Thyroid gland (tissue), 4 donors: ENCODE measurements around the gene ZNF175.

Experiments used
- POLR2A ChIP-seq, 2 donors: fragments of 450-650 bp; IDR thresholded peaks; one replicate each; pipeline ENCODE4 v1.6.1; 2017; ENCODE audit warnings: antibody characterized with exemption in 2 of 2, mild to moderate bottlenecking in 2 of 2, moderate library complexity in 1 of 2
- TF ChIP-seq, protein P1 (sequence below), 6 experiments: fragments of 200-600 bp in 3 of 6; fragments of 450-650 bp in 3 of 6; sonication (generic) in 3 of 6; IDR thresholded peaks; one replicate each; pipeline ENCODE4 v1.5.1; 2016 to 2019; ENCODE audit warnings: antibody characterized with exemption in 6 of 6, mild to moderate bottlenecking in 2 of 6, inconsistent platforms in 1 of 6, moderate library complexity in 1 of 6

DNA sequence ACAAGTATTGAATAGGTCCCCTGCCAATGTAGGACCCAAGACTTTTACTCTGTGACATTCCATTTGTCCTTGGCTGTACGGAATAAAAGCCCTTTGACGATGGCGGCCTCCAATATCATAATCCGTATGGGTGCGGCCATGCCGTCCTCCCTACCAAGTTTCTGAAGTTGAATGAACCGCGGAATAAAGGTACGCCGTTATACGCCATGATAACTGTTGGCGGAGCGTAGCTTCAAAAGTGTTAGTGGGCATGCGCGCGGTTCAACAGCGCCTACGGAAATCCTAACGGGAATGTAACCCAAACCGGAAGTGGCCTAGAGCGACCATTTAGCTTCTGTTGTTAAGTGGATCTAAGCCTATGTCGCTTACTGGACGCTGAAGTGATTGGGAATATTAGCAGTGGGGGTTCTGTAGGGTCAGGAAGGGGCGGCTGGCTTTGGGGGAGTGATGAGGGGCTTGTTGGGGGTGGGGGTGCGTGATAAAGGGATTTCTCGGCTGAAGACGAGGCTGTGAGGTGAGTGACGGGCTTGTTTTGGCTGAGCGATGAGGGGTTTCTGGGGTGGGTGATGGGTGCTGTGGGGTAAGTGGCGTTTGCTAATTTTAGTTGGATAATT is at the start of gene ZNF175:
- TF ChIP-seq, protein P1, sequence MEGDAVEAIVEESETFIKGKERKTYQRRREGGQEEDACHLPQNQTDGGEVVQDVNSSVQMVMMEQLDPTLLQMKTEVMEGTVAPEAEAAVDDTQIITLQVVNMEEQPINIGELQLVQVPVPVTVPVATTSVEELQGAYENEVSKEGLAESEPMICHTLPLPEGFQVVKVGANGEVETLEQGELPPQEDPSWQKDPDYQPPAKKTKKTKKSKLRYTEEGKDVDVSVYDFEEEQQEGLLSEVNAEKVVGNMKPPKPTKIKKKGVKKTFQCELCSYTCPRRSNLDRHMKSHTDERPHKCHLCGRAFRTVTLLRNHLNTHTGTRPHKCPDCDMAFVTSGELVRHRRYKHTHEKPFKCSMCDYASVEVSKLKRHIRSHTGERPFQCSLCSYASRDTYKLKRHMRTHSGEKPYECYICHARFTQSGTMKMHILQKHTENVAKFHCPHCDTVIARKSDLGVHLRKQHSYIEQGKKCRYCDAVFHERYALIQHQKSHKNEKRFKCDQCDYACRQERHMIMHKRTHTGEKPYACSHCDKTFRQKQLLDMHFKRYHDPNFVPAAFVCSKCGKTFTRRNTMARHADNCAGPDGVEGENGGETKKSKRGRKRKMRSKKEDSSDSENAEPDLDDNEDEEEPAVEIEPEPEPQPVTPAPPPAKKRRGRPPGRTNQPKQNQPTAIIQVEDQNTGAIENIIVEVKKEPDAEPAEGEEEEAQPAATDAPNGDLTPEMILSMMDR (IDR thresholded peaks at IDR 0.05): no peak
- TF ChIP-seq POLR2A (IDR thresholded peaks at IDR 0.05): no peak
